Stomach smooth muscle (tissue), 2 donors: ENCODE measurements around the gene OVCH1.

ENCODE experiments used
- H3K27ac ChIP-seq: one replicate; pipeline ENCODE4 v1.7.0; 2013; ENCODE audit warnings: mild to moderate bottlenecking, low read length, inconsistent platforms
- H3K27me3 ChIP-seq, 2 donors: one replicate each; pipeline ENCODE4 v1.7.0; 2013; ENCODE audit warnings: low read length in 2 of 2; ENCODE audit not compliant: insufficient read depth in 2 of 2, control insufficient read depth in 1 of 2
- H3K36me3 ChIP-seq, 2 donors: one replicate each; pipeline ENCODE4 v1.7.0; 2013; ENCODE audit warnings: low read length in 2 of 2; ENCODE audit not compliant: control insufficient read depth in 2 of 2, insufficient read depth in 2 of 2
- H3K4me1 ChIP-seq: one replicate; pipeline ENCODE4 v1.7.0; 2013; ENCODE audit warnings: low read length; ENCODE audit not compliant: control insufficient read depth, insufficient read depth
- H3K4me3 ChIP-seq, 2 donors: one replicate each; pipeline ENCODE4 v1.7.0; 2013; ENCODE audit warnings: low read length in 2 of 2
- H3K9ac ChIP-seq, 2 donors: one replicate each; pipeline ENCODE4 v1.7.0; 2013; ENCODE audit warnings: low read length in 2 of 2, mild to moderate bottlenecking in 1 of 2
- H3K9me3 ChIP-seq, 2 donors: one replicate each; pipeline ENCODE4 v1.7.0; 2013; ENCODE audit warnings: low read length in 2 of 2; ENCODE audit not compliant: control insufficient read depth in 2 of 2
- donor health status: healthy.
- donor health status: Pancreatic carcinoma.

The OVCH1 gene

GRCh38 chr12:29499235-29499634 lies 1.7 kb upstream of the OVCH1 start:
- H3K4me3 ChIP-seq = no peak overlapping the region
- no peak overlapping the region for H3K27ac ChIP-seq
- no peaks in the 10 kb centered on the region for H3K9me3 ChIP-seq
- H3K4me1 ChIP-seq = no peaks in the 10 kb centered on the region
- H3K36me3 ChIP-seq = peaks cover 0 to 3% of the 10 kb centered on the region in 2 donors
- no peak overlapping the region for H3K9ac ChIP-seq
- H3K27me3 ChIP-seq = no peaks in the 10 kb centered on the region

GRCh38 chr12:29492891-29493290 lies 4.6 kb downstream of the OVCH1 start:
- no peak overlapping the region for H3K9ac ChIP-seq
- no peak overlapping the region for H3K27ac ChIP-seq
- H3K27me3 ChIP-seq = no peaks in the 10 kb centered on the region
- no peaks in the 10 kb centered on the region for H3K9me3 ChIP-seq
- no peaks in the 10 kb centered on the region for H3K4me1 ChIP-seq
- H3K36me3 ChIP-seq = no peaks in the 10 kb centered on the region
- no peak overlapping the region for H3K4me3 ChIP-seq

GRCh38 chr12:29486972-29487371 lies 10.5 kb downstream of the OVCH1 start:
- no peak overlapping the region for H3K4me3 ChIP-seq
- no peak overlapping the region for H3K9ac ChIP-seq
- H3K36me3 ChIP-seq = no peaks in the 10 kb centered on the region
- H3K27me3 ChIP-seq = no peaks in the 10 kb centered on the region
- no peaks in the 10 kb centered on the region for H3K9me3 ChIP-seq
- H3K27ac ChIP-seq = no peak overlapping the region
- H3K4me1 ChIP-seq = no peaks in the 10 kb centered on the region

GRCh38 chr12:29463198-29463597 lies 34.3 kb downstream of the OVCH1 start:
- H3K9ac ChIP-seq = no peak overlapping the region
- no peaks in the 10 kb centered on the region for H3K27me3 ChIP-seq

GRCh38 chr12:29460082-29460481 lies 37.4 kb downstream of the OVCH1 start:
- Histone ChIP-seq H3K27ac (no peak overlapping the region), H3K27me3 (no peaks in the 10 kb centered on the region), H3K9me3 (no peaks in the 10 kb centered on the region), H3K4me3 (no peak overlapping the region), H3K9ac (no peak overlapping the region), H3K36me3 (no peaks in the 10 kb centered on the region), H3K4me1 (no peaks in the 10 kb centered on the region)

More at GRCh38 chr12:29463198-29463597, 34.3 kb downstream of the OVCH1 start:
- Histone ChIP-seq H3K4me3 (no peak overlapping the region), H3K4me1 (no peaks in the 10 kb centered on the region), H3K36me3 (no peaks in the 10 kb centered on the region), H3K27ac (no peak overlapping the region), H3K9me3 (no peaks in the 10 kb centered on the region)

- Histone ChIP-seq H3K4me1 (no peaks in the 10 kb centered on the region), H3K9me3 (no peaks in the 10 kb centered on the region), H3K9ac (no peak overlapping the region), H3K36me3 (no peaks in the 10 kb centered on the region), H3K27ac (no peak overlapping the region), H3K4me3 (no peak overlapping the region), H3K27me3 (no peaks in the 10 kb centered on the region)
Measured at GRCh38 chr12:29455087-29455486, 42.4 kb downstream of the OVCH1 start.

- Histone ChIP-seq H3K9ac (no peak overlapping the region), H3K27me3 (no peaks in the 10 kb centered on the region), H3K27ac (no peak overlapping the region), H3K9me3 (no peaks in the 10 kb centered on the region), H3K36me3 (no peaks in the 10 kb centered on the region), H3K4me3 (no peak overlapping the region), H3K4me1 (no peaks in the 10 kb centered on the region)
Measured at GRCh38 chr12:29451888-29452287, 45.6 kb downstream of the OVCH1 start.

- Histone ChIP-seq H3K9ac (no peak overlapping the region), H3K4me1 (no peaks in the 10 kb centered on the region), H3K27me3 (no peaks in the 10 kb centered on the region), H3K9me3 (no peaks in the 10 kb centered on the region), H3K4me3 (no peak overlapping the region), H3K36me3 (no peaks in the 10 kb centered on the region), H3K27ac (no peak overlapping the region)
Measured at GRCh38 chr12:29448157-29448556, 49.3 kb downstream of the OVCH1 start.

- Histone ChIP-seq H3K4me1 (no peaks in the 10 kb centered on the region), H3K9me3 (no peaks in the 10 kb centered on the region)
Measured at GRCh38 chr12:29447285-29447975, 50.1 kb downstream of the OVCH1 start.

GRCh38 chr12:29439506-29439905 lies 58.0 kb downstream of the OVCH1 start:
- Histone ChIP-seq H3K27ac (no peak overlapping the region), H3K9ac (no peak overlapping the region)

More at GRCh38 chr12:29447285-29447975, 50.1 kb downstream of the OVCH1 start:
- no peak overlapping the region for H3K27ac ChIP-seq
- no peak overlapping the region for H3K9ac ChIP-seq
- H3K27me3 ChIP-seq = no peaks in the 10 kb centered on the region
- H3K4me3 ChIP-seq = no peak overlapping the region
- no peaks in the 10 kb centered on the region for H3K36me3 ChIP-seq

GRCh38 chr12:29438752-29439408 lies 58.6 kb downstream of the OVCH1 start:
- Histone ChIP-seq H3K27me3 (no peaks in the 10 kb centered on the region), H3K4me3 (no peak overlapping the region), H3K4me1 (no peaks in the 10 kb centered on the region), H3K27ac (no peak overlapping the region), H3K9me3 (no peaks in the 10 kb centered on the region), H3K36me3 (peaks cover 0 to 2% of the 10 kb centered on the region in 2 donors), H3K9ac (no peak overlapping the region)

More at GRCh38 chr12:29439506-29439905, 58.0 kb downstream of the OVCH1 start:
- Histone ChIP-seq H3K4me1 (no peaks in the 10 kb centered on the region), H3K27me3 (no peaks in the 10 kb centered on the region), H3K9me3 (no peaks in the 10 kb centered on the region), H3K36me3 (peaks cover 0 to 2% of the 10 kb centered on the region in 2 donors), H3K4me3 (no peak overlapping the region)
